NCI-H2029 (cell line): ENCODE results near the gene TLR1.
"Not testable (repeated sequence)": the region's sequence is repeated elsewhere in the genome, so short reads cannot be mapped to it uniquely, and the experiment has no call there.

Experiments
- DNase-seq: peaks from one replicate; lab custom pipeline; 2025; lab: John Stamatoyannopoulos, UW

TLR1 gene

GRCh38 chr4:38806251-38806650, 1.7 kb upstream of the TLR1 start:
- not testable (repeated sequence) for DNase-seq

- DNase-seq: peak; percentile 18
Measured at GRCh38 chr4:38805530-38806145, 1.0 kb upstream of the TLR1 start.

- DNase-seq: no peak
Measured at GRCh38 chr4:38803833-38804653, 548 bp downstream of the TLR1 start.

DNA sequence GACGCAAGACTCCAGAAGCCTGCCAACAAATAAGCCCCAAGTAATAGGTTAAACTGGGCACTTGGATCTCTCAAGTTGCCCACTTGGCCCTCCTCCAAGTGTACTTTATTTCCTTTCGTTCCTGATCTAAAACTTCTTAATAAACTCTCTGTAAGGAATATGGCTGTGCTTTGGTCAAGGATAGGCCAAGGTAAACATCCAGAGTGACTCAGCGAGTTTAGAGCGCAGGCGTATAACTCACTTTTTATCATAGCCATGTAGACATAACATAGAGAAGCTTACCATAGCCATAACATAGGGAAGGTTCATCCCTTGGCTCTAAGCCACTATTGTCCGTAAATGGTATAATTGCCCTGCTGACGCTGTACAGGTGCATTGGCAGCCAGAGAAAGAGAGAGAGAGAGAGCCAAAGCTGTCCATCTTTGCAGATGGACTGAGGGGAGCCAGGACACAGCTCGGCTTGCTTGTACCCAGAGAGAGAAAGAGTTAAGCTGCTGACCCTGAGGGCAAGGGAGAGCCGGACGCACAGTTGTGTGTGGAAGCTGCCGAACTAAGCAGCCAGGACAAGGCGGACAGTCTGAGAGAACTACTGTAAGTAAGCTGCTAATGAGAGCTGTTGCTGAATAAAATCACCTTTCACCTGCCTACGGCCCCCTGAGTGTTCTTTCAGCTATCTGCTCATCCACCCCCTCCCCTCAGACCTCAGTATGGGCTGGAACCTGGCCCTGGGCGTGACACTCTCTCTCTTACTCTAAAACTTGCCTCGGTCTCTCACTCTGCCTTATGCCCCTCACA, 1.8 kb downstream of the TLR1 start:
- DNase-seq: no peak

DNA sequence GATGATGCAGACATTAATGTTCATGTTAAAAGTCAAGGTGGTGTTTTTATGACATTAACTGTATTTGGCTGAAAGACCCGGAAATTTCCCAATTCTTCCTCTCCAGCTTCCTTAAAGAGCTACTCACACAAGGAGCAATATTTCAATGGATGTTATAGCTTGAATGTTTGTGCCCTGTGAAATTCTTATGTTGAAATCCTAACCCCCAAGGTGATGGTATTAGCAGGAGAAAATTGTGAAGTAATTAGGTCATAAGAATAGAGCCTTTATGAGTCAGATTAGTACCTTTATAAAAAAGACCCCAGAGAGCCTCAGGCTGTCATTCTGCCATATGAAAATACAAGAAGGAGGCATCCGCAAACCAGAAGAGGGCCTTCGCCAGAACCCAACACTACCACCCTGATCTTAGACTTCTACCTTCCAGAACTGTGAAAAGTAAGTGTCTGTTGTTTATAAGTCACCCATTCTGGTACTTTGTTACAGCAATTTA, 3.6 kb downstream of the TLR1 start:
- DNase-seq: no peak

- no peak for DNase-seq
Measured at GRCh38 chr4:38800366-38800765, 4.2 kb downstream of the TLR1 start.

DNA sequence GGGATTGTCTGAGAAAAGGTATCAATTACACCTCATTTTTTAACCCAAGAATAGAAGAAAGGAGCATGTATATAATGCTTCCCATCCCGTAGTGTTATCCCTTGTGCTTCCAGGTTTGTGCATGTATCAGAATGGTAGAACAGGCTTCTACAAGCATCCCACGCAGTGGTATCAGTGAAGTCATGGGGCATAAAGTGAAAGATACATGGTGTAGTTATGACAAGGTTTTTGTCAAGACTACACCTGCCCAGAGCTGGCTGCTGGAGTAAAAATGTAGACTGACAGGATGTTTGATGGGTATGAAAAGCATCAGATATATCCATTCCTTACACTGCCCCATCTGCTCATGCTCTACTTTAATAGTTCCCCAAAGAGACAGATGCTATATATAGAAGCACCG, 9.5 kb downstream of the TLR1 start:
- no peak for DNase-seq

- no peak for DNase-seq
Measured at GRCh38 chr4:38794051-38794450, 10.5 kb downstream of the TLR1 start.

- DNase-seq: no peak
Measured at GRCh38 chr4:38791010-38791409, 13.6 kb downstream of the TLR1 start.

DNA sequence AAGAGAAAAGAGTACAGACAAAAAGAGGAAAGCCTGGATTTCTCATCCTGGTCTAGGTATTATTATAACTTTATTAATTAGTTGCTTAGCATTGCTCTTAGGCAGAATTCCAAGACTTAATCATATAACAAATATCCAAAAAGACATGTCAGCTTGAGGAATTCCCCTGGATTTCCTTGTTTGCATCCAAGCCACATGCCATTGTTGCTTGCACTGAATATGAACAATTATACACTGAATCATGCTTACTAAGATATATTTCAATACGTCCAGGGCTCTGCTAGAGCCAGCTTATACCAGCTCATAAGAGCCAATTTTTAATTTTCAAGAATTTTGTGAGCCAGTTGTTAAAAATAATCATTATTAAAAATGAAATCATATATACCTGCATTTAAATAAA, 16.3 kb downstream of the TLR1 start:
- no peak for DNase-seq

DNA sequence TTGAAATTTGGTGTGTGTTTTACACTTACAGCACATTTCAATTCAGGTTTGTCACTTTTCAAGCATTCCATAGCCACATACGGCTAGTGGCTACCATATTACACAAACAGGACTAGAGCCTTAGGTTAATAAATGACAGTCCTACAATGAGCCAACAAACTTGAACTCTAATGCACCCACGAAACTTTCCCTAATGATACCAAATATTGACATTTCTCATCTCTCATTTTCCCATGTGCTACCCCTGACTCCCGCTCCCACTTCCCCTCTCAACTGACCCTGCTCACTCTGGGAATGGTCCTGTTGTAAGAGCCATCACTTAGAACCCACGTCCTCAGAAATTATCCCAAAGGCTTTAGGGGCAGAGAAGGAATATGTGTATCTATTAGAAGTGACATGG, 16.9 kb downstream of the TLR1 start:
- DNase-seq: no peak

- DNase-seq: no peak
Measured at GRCh38 chr4:38785901-38786402, 18.6 kb downstream of the TLR1 start.

DNA sequence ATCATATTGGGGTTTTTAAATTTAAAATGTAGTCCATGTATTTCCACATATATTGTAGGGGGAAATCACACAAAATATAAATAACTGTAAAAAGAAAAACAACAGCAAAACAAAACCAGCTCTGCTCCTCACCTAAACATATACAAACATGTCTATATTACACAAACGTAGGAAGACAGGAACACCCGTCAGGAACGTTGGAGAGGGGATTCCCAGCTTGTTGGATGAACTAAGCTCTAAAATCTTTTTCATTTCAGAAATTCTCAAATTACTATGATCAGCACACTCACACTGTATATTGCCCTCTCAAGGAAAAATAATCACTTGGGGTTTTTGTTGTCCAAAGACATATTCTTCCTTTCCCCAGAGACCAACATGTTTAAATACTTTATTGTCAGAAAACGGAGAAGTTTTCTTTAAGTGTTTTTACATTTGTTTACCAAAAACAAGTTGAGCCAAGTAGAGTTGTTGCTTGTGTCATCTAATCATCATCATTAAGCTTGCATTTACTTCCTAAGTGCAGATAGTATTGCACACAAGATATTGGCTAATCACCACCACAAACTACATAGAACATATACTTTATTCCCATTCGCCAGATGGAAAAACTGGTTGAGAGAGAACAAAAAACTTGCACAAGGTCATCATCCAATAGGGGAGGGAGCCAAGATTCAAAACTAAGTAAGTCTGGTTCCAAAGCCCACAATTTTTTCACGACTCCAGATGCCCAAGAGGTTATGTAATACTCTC, 19.4 kb downstream of the TLR1 start:
- DNase-seq: no peak

GRCh38 chr4:38784141-38784540, 20.4 kb downstream of the TLR1 start:
- DNase-seq: no peak

GRCh38 chr4:38783109-38783460, 21.5 kb downstream of the TLR1 start:
- no peak for DNase-seq

GRCh38 chr4:38782452-38783108, 22.0 kb downstream of the TLR1 start, which contains the start of gene TLR10:
Gene TLR10, minus strand, starts transcription at chr4:38782990. Its CDS starts 7,400 bp downstream, at chr4:38775590.
- DNase-seq: peak; percentile 37

DNA sequence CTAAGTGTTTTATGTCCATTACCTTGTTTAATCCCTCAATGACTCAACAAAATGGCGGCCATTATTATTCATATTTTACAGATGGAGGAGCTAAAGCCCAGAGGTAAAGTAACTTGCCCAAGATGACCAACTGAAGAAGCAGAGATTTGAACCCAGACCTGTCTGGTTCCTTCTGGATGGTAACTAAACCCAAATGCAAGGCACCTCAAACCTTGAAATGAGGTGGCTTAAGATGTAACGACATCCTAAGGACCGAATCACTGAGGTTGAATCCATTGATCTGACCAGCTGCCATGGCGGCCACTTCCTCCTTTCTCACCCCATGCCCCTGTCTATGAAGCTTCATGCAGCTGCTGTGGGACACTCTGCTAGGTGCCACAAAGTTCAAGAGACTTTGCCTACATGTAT, 22.7 kb downstream of the TLR1 start:
- DNase-seq: no peak

DNA sequence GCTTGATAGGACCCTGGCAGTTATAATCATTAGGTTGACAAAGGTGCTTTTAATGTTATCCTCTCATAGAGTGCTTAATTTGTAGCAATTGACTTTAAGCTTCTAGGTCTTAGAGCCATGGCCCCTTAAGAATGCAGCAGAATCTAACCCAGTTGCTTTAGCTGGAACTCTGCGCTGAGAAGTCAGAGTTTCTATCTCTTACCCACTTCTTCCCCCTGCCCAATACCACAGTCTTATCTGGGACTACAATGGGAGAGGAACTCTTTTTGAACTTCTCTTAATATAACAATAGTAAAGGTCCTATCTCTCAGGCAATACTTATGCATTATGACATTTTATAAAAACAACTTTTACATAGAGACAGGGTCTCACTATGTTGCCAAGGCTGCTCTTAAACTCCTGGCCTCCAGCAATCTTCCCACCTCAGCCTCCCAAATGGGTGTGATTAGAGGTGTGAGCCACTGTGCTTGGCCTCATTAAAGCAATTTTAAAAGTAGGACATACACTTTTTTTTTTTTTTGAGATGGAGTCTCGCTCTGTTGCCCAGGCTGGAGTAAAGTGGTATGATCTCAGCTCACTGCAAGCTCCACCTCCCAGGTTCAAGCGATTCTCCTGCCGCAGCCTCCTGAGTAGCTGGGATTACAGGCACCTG, 23.6 kb downstream of the TLR1 start:
- DNase-seq: no peak

GRCh38 chr4:38779790-38780189, 24.8 kb downstream of the TLR1 start:
- no peak for DNase-seq

- not testable (repeated sequence) for DNase-seq
Measured at GRCh38 chr4:38777925-38778324, 26.7 kb downstream of the TLR1 start.

GRCh38 chr4:38775326-38775725, 29.3 kb downstream of the TLR1 start:
- DNase-seq: no peak
